H1 (cell line): ENCODE measurements around the gene SHANK2. TPM values are rescaled to one million over a fixed set of nuclear protein-coding genes. Genes with fewer than 3 reads are reported as not detected.

Source experiments
- CHD7 ChIP-seq: fragments of 300-600 bp; sonication (generic); IDR thresholded peaks from 2 replicates; pipeline ENCODE4 v1.7.1; 2012; ENCODE audit warnings: low read length, moderate library complexity, mild to moderate bottlenecking, inconsistent platforms; ENCODE audit not compliant: insufficient replicate concordance
- EZH2 ChIP-seq: fragments of 200-600 bp; sonication (generic); IDR thresholded peaks from 2 replicates; pipeline ENCODE4 v1.7.1; 2012; ENCODE audit warnings: low read depth, mild to moderate bottlenecking, moderate library complexity, low read length, inconsistent platforms; ENCODE audit not compliant: severe bottlenecking
- NRF1 ChIP-seq: IDR thresholded peaks from 2 replicates; pipeline ENCODE4 v1.6.1; 2011; ENCODE audit warnings: mild to moderate bottlenecking, low read depth, low read length, improper control_type of control experiment
- RNF2 ChIP-seq: fragments of 200-900, 300-1000 bp; sonication (generic); IDR thresholded peaks from 2 replicates; pipeline ENCODE4 v1.7.1; 2016; ENCODE audit warnings: borderline replicate concordance, low read depth, mild to moderate bottlenecking, antibody characterized with exemption, low read length; ENCODE audit not compliant: poor library complexity, severe bottlenecking; ENCODE audit errors: missing control alignments
- SIRT6 ChIP-seq: IDR thresholded peaks from one replicate; pipeline ENCODE4 v1.7.1; 2012; ENCODE audit warnings: low read length, inconsistent platforms
- polyA plus RNA-seq, 7 experiments: library from polyadenylated mRNA; depleted of rRNA in 3 of 7; stranded (reverse) in 5 of 7; unstranded in 2 of 7; fragments of >200 nt in 5 of 7; fragments of 200-250 nt in 2 of 7; gene quantifications; 1 replicate in 5 of 7; 2 replicates in 1 of 7; 4 replicates in 1 of 7; pipeline versions ENCODE4 v1.2.1 to v1.2.3, GENCODE V29; 2011 to 2013; ENCODE audit warnings: missing spikeins in 2 of 7, mixed read lengths in 2 of 7
- total RNA-seq: library from RNA; stranded (reverse); fragmentation: NEBNext Ultra II Directional; extraction: Animal tissue kit (Norgen Biotek cat#: 25700); gene quantifications from 2 replicates; pipeline ENCODE4 v1.2.1, GENCODE V29; 2021
- TF ChIP-seq, protein P1 (sequence below): IDR thresholded peaks from 2 replicates; pipeline ENCODE4 v1.6.1; 2012; ENCODE audit warnings: inconsistent platforms
- TF ChIP-seq, protein P2 (sequence below): IDR thresholded peaks from 2 replicates; pipeline ENCODE4 v1.6.1; 2012; ENCODE audit warnings: low read length, inconsistent platforms

The SHANK2 gene
- total and polyA plus RNA-seq, 2 of the 8 experiments (the other 6 are each of a cell fraction or from before 2014, with no cell fraction given), result 10.1 to 54.2 TPM

DNA sequence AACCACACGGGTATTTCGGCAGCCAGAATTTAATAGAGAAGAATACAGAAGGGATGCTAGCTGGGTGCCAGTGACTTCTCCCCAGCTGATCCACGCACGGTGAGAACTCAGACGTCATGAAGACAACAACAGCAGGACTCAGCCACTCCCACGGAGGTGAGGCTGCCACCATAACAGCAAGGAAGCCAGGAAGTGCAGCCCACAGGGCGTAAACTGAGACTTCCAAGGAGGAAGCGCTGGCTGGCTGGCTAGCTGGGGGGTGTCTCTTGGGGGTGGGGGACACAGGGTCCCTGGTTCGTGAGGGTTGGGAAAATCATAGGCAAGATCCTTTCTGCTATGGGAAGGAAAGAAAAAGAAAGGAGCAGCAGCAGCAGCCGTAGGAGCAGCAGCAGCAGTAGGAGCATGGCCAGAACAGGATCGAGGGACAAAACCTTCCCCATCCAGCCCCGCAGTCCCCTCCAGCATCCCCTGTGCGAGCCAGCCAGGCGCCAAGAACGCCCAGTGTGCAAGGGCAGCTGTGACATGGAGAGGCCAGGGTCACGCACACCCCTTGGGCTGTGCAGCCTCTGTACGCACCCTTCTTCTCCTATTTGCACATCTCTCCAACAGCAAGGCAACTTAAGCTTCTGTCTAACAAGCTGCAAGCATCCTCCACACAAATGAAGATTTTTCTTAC, 49.6 kb upstream of the SHANK2 start (continued):
- no peak for TF ChIP-seq CHD7
- TF ChIP-seq EZH2, result no peak
- TF ChIP-seq, protein P1, sequence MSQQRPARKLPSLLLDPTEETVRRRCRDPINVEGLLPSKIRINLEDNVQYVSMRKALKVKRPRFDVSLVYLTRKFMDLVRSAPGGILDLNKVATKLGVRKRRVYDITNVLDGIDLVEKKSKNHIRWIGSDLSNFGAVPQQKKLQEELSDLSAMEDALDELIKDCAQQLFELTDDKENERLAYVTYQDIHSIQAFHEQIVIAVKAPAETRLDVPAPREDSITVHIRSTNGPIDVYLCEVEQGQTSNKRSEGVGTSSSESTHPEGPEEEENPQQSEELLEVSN, result no peak
- TF ChIP-seq, protein P2, sequence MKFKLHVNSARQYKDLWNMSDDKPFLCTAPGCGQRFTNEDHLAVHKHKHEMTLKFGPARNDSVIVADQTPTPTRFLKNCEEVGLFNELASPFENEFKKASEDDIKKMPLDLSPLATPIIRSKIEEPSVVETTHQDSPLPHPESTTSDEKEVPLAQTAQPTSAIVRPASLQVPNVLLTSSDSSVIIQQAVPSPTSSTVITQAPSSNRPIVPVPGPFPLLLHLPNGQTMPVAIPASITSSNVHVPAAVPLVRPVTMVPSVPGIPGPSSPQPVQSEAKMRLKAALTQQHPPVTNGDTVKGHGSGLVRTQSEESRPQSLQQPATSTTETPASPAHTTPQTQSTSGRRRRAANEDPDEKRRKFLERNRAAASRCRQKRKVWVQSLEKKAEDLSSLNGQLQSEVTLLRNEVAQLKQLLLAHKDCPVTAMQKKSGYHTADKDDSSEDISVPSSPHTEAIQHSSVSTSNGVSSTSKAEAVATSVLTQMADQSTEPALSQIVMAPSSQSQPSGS, result no peak
- no peak for TF ChIP-seq SIRT6
- TF ChIP-seq NRF1, result no peak
- TF ChIP-seq RNF2, result no peak
